ENCODE measurements around the gene STK11.

DNA sequence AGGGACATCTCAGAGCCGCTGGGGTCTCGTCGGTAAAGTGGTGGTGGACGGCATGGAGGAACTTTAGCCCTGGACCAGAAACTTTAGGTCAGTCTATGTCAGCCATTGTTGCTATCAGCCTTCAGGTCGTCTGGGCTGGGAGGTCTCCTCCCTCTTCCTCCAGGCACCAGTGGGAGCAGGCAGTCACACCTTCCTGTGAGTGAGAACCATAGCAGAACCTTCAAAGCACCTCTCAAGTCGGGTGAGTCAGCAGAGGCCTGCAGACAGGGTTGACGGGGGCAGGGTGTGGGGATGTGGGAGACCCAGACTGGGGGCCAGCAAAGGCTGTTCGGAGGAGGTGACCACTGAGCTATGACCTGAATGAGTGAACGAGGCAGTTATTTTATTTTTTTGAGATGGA lies 16.2 kb upstream of the STK11 start:
- TF ChIP-seq, protein P1, sequence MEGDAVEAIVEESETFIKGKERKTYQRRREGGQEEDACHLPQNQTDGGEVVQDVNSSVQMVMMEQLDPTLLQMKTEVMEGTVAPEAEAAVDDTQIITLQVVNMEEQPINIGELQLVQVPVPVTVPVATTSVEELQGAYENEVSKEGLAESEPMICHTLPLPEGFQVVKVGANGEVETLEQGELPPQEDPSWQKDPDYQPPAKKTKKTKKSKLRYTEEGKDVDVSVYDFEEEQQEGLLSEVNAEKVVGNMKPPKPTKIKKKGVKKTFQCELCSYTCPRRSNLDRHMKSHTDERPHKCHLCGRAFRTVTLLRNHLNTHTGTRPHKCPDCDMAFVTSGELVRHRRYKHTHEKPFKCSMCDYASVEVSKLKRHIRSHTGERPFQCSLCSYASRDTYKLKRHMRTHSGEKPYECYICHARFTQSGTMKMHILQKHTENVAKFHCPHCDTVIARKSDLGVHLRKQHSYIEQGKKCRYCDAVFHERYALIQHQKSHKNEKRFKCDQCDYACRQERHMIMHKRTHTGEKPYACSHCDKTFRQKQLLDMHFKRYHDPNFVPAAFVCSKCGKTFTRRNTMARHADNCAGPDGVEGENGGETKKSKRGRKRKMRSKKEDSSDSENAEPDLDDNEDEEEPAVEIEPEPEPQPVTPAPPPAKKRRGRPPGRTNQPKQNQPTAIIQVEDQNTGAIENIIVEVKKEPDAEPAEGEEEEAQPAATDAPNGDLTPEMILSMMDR (IDR thresholded peaks at IDR 0.05), result no peak
- no peak for TF ChIP-seq POLR2A (IDR thresholded peaks at IDR 0.05)
